ENCODE results near the gene RNU6-9.

DNA sequence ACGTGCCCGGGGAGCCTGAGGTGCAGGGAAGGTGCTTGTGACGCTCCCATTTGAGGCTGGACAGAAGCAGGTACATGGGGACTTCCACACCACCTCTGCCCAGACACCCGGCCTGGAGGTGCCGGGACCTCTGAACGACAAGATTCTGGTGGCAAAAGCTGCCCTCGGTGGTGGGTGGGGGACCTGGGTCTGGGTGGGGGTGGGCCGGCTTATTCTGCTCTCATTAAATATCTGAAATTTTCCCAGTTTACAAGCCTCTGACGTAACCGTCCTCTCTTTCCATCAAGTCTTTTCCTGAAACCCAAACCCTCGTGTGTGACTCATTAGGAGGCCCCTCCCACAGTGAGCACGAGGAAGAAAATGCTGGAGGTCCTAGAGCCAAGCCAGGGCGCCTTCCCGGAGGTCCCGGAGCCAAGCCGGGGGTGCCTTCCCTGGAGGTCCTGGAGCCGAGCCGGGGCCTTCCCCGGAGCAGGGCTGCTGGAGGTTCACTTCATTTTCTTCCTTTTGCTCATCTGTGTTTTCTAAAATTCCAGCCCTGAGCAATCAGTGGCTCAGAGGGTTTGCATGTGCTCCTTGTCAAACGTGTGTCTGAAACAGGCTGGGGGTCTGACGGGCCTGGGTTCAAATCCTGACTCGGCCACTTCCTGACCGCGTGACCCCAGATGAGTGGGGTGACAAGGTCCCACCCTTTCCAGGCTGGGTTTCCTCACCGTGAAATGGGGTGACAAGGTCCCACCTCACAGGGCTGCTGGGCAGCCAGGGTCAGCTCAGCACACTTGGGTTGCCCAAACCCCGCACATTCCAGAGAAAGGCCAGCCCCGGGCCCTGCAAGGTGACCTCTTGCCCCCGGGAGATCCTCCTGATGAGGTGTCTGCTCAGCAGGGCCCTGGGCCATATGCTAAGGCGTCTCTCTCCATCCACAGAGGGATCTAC, 23.8 kb upstream of the RNU6-9 start:
- TF ChIP-seq CTCF (IDR thresholded peaks at IDR 0.05) (no peak), POLR2A (IDR thresholded peaks at IDR 0.05) (no peak)

Measured in gastroesophageal sphincter (tissue), 3 donors.